GM10847 (cell line): ENCODE measurements around the gene CENPA.

Source experiments
- POLR2A ChIP-seq: IDR thresholded peaks from 2 replicates; pipeline ENCODE4 v1.6.1; 2011; ENCODE audit not compliant: insufficient read length; ENCODE audit errors: extremely low read depth

CENPA gene

GRCh38 chr2:26785431-26786206, at the start of gene CENPA:
Gene CENPA, plus strand, starts transcription at chr2:26786056. Its CDS starts 141 bp downstream, at chr2:26786197.
- peak; percentile 69 for TF ChIP-seq POLR2A

GRCh38 chr2:26737221-26737620, 48.6 kb upstream of the CENPA start:
- no peak for TF ChIP-seq POLR2A

GRCh38 chr2:26738481-26738880, 47.4 kb upstream of the CENPA start:
- TF ChIP-seq POLR2A, result no peak

- TF ChIP-seq POLR2A, result no peak
These were observed 46.3 kb upstream of the CENPA start for GRCh38 chr2:26739514-26739913.

- no peak for TF ChIP-seq POLR2A
These were observed 45.5 kb upstream of the CENPA start for GRCh38 chr2:26740346-26740745.

- TF ChIP-seq POLR2A, result no peak
These were observed 45.0 kb upstream of the CENPA start for GRCh38 chr2:26740890-26741302.

GRCh38 chr2:26742048-26742770, 43.6 kb upstream of the CENPA start:
- no peak for TF ChIP-seq POLR2A

- TF ChIP-seq POLR2A, result no peak
These were observed 42.0 kb upstream of the CENPA start for GRCh38 chr2:26743852-26744251.

GRCh38 chr2:26744953-26745352, 40.9 kb upstream of the CENPA start:
- TF ChIP-seq POLR2A, result no peak

GRCh38 chr2:26745609-26746327, 40.1 kb upstream of the CENPA start:
- no peak for TF ChIP-seq POLR2A

- no peak for TF ChIP-seq POLR2A
These were observed 38.9 kb upstream of the CENPA start for GRCh38 chr2:26746934-26747333.

- TF ChIP-seq POLR2A, result no peak
These were observed 33.2 kb upstream of the CENPA start for GRCh38 chr2:26752656-26753055.

GRCh38 chr2:26754539-26754938, 31.3 kb upstream of the CENPA start:
- TF ChIP-seq POLR2A, result no peak

- TF ChIP-seq POLR2A, result no peak
These were observed 30.7 kb upstream of the CENPA start for GRCh38 chr2:26754972-26755670.

GRCh38 chr2:26756337-26756736, 29.5 kb upstream of the CENPA start:
- no peak for TF ChIP-seq POLR2A
